Measurements from ENCODE around the gene B9D1.

The B9D1 gene

DNA sequence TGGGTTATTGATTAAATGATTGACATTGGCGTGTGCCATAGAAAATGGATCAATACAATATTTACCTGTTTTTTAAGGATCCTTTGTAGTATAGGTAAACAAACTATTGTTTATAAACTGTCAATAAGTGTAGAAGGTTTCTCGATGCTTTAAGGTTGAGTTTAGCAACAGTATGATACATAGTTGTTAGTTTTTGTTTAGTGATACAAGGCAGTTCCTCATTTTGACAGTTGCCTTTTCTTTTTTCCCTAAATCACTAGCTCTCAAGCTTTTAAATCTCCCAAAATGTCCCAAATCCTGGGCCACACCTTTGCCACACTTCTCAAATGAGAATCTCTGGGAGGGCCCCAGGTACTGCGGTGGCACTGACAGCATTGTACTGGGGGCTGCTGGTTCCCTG, 68.1 kb downstream of the B9D1 start:
- ChIA-PET POLR2A (no interaction called here), CTCF (no interaction called here)
- TF ChIP-seq NFRKB (IDR thresholded peaks at IDR 0.05) (no peak), ELF4 (IDR thresholded peaks at IDR 0.05) (no peak), HDGF (IDR thresholded peaks at IDR 0.05; ENCODE audit: borderline replicate concordance) (no peak), L3MBTL2 (conservative IDR thresholded peaks at IDR 0.05) (no peak), BHLHE40 (IDR thresholded peaks at IDR 0.05; ENCODE audit: borderline replicate concordance) (no peak), CTBP1 (IDR thresholded peaks at IDR 0.05; ENCODE audit: borderline replicate concordance) (no peak), FOXA1 (IDR thresholded peaks at IDR 0.05) (no peak), ARNT (IDR thresholded peaks at IDR 0.05) (no peak), FOXK2 (IDR thresholded peaks at IDR 0.05) (no peak), ZNF384 (IDR thresholded peaks at IDR 0.05) (no peak), FOXM1 (IDR thresholded peaks at IDR 0.05; ENCODE audit: borderline replicate concordance) (no peak), TARDBP (IDR thresholded peaks at IDR 0.05) (no peak), SP1 (IDR thresholded peaks at IDR 0.05) (no peak)
- TF ChIP-seq, protein P1, sequence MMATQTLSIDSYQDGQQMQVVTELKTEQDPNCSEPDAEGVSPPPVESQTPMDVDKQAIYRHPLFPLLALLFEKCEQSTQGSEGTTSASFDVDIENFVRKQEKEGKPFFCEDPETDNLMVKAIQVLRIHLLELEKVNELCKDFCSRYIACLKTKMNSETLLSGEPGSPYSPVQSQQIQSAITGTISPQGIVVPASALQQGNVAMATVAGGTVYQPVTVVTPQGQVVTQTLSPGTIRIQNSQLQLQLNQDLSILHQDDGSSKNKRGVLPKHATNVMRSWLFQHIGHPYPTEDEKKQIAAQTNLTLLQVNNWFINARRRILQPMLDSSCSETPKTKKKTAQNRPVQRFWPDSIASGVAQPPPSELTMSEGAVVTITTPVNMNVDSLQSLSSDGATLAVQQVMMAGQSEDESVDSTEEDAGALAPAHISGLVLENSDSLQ (IDR thresholded peaks at IDR 0.05) = no peak
- DNase-seq (ENCODE audit: extremely low spot score) = no peak
